MM.1S (cell line): ENCODE measurements around the gene DISC1.

ENCODE experiments used
- CTCF ChIP-seq: fragments of 300-600 bp; sonication (generic); IDR thresholded peaks from 2 replicates; pipeline ENCODE4 v1.5.1; 2016; ENCODE audit warnings: antibody characterized with exemption, low read length, mixed read lengths
- EZH2 ChIP-seq: fragments of 300-600 bp; sonication (generic); optimal IDR thresholded peaks from 2 replicates; pipeline ENCODE3; 2017; ENCODE audit warnings: low read depth, mild to moderate bottlenecking, antibody characterized with exemption, low read length, mixed read lengths

GRCh38 chr1:231885209-231885854 is 258.7 kb downstream of the DISC1 start:
- no peak for TF ChIP-seq CTCF
- TF ChIP-seq EZH2, result no peak
